Vagina (tissue), 2 donors: ENCODE measurements around the gene SUMF1. TPM values are rescaled to one million over a fixed set of nuclear protein-coding genes. Genes with fewer than 3 reads are reported as not detected.

Experiments
- DNase-seq, 2 donors: peaks; one replicate each; pipeline ENCODE4 v3.0.0-alpha.2; 2017; ENCODE audit errors: extremely low spot score in 2 of 2
- H3K27ac ChIP-seq: fragments of 200-600 bp; sonication (generic); one replicate; pipeline ENCODE4 v1.5.1; 2019
- H3K27me3 ChIP-seq: fragments of 200-600 bp; sonication (generic); one replicate; pipeline ENCODE4 v1.5.1; 2019
- H3K36me3 ChIP-seq, 2 donors: fragments of 200-600 bp; sonication (generic); one replicate each; pipeline ENCODE4 v1.5.1; 2017 to 2019
- H3K4me1 ChIP-seq: fragments of 200-600 bp; sonication (generic); one replicate; pipeline ENCODE4 v1.5.1; 2019
- H3K4me3 ChIP-seq, 2 donors: fragments of 200-600 bp; sonication (generic); 1 replicate in 1 of 2; 2 replicates in 1 of 2; pipeline ENCODE4 v1.5.1; 2016 to 2019
- H3K9me3 ChIP-seq: fragments of 200-600 bp; sonication (generic); one replicate; pipeline ENCODE4 v1.5.1; 2019
- CTCF ChIP-seq, 3 experiments: fragments of 450-650 bp in 2 of 3; fragments of 200-600 bp in 1 of 3; sonication (generic) in 1 of 3; IDR thresholded peaks; one replicate each; pipeline ENCODE4 v1.5.1; 2017 to 2019; ENCODE audit warnings: antibody characterized with exemption in 3 of 3, mild to moderate bottlenecking in 2 of 3, moderate library complexity in 2 of 3
- POLR2A ChIP-seq, 2 donors: fragments of 450-650 bp; IDR thresholded peaks; one replicate each; pipeline ENCODE4 v1.6.1; 2017; ENCODE audit warnings: antibody characterized with exemption in 2 of 2, mild to moderate bottlenecking in 2 of 2, moderate library complexity in 2 of 2
- POLR2AphosphoS5 ChIP-seq, 2 donors: sonication (generic); formaldehyde crosslinking; IDR thresholded peaks; one replicate each; pipeline ENCODE4 v1.9.0; 2017; ENCODE audit warnings: antibody characterized with exemption in 2 of 2, mild to moderate bottlenecking in 2 of 2, low read depth in 1 of 2; ENCODE audit not compliant: insufficient read depth in 1 of 2
- intact Hi-C: fragments of 100-400 bp; cut with DNase I; formaldehyde crosslinking; loops from one replicate; pipeline ENCODE4 v1.15.1; 2023
- total RNA-seq: library from RNA; depleted of rRNA; stranded (reverse); fragments of >200 nt; gene quantifications from one replicate; pipeline ENCODE4 v1.2.3, GENCODE V29; 2016

SUMF1 gene
- total RNA-seq, 1 donor from 2014 or later, result 65.6 TPM

GRCh38 chr3:4478261-4478660 is 11.2 kb upstream of the SUMF1 start:
- no peak overlapping the region for H3K27ac ChIP-seq
- no peak for TF ChIP-seq POLR2A (IDR thresholded peaks at IDR 0.05)
- no peak for TF ChIP-seq POLR2AphosphoS5 (IDR thresholded peaks at IDR 0.05; ENCODE audit: insufficient read depth in 1 of 2, low read depth in 1 of 2)
- TF ChIP-seq CTCF (IDR thresholded peaks at IDR 0.05), result no peak

GRCh38 chr3:4476496-4476895 is 9.4 kb upstream of the SUMF1 start:
- H3K4me1 ChIP-seq, result no peaks in the 10 kb centered on the region
- H3K27ac ChIP-seq, result no peak overlapping the region
- no peaks in the 10 kb centered on the region for H3K9me3 ChIP-seq
- no peak overlapping the region for H3K4me3 ChIP-seq
- intact Hi-C loops, result no loop called here
- no peak for DNase-seq
- TF ChIP-seq POLR2AphosphoS5 (IDR thresholded peaks at IDR 0.05; ENCODE audit: insufficient read depth in 1 of 2, low read depth in 1 of 2) (no peak), POLR2A (IDR thresholded peaks at IDR 0.05) (no peak), CTCF (IDR thresholded peaks at IDR 0.05) (no peak)
- no peaks in the 10 kb centered on the region for H3K36me3 ChIP-seq
- no peaks in the 10 kb centered on the region for H3K27me3 ChIP-seq

More at GRCh38 chr3:4478261-4478660, 11.2 kb upstream of the SUMF1 start:
- intact Hi-C loops, result no loop called here
- Histone ChIP-seq H3K4me1 (no peaks in the 10 kb centered on the region), H3K27me3 (no peaks in the 10 kb centered on the region), H3K36me3 (no peaks in the 10 kb centered on the region), H3K4me3 (no peak overlapping the region), H3K9me3 (no peaks in the 10 kb centered on the region)
- no peak for DNase-seq

- H3K36me3 ChIP-seq, result no peaks in the 10 kb centered on the region
- TF ChIP-seq POLR2A (IDR thresholded peaks at IDR 0.05), result no peak
- no peak for TF ChIP-seq POLR2AphosphoS5 (IDR thresholded peaks at IDR 0.05; ENCODE audit: insufficient read depth in 1 of 2, low read depth in 1 of 2)
- no peak for TF ChIP-seq CTCF (IDR thresholded peaks at IDR 0.05)
- intact Hi-C loops, result no loop called here
- no peak overlapping the region for H3K4me3 ChIP-seq
- no peak overlapping the region for H3K27ac ChIP-seq
- no peaks in the 10 kb centered on the region for H3K4me1 ChIP-seq
- no peaks in the 10 kb centered on the region for H3K9me3 ChIP-seq
- DNase-seq, result no peak
- H3K27me3 ChIP-seq, result no peaks in the 10 kb centered on the region
These were observed 8.7 kb upstream of the SUMF1 start for GRCh38 chr3:4475804-4476203.

GRCh38 chr3:4474683-4475490 is 7.8 kb upstream of the SUMF1 start:
- DNase-seq, result no peak
- intact Hi-C loops, result no loop called here
- no peaks in the 10 kb centered on the region for H3K4me1 ChIP-seq
- no peaks in the 10 kb centered on the region for H3K9me3 ChIP-seq
- no peak for TF ChIP-seq CTCF (IDR thresholded peaks at IDR 0.05)
- peak in 1 of 2 donors; percentile 21 for TF ChIP-seq POLR2AphosphoS5 (IDR thresholded peaks at IDR 0.05; ENCODE audit: insufficient read depth in 1 of 2, low read depth in 1 of 2)
- H3K4me3 ChIP-seq, result no peak overlapping the region
- no peaks in the 10 kb centered on the region for H3K36me3 ChIP-seq
- H3K27me3 ChIP-seq, result no peaks in the 10 kb centered on the region
- H3K27ac ChIP-seq, result no peak overlapping the region

- H3K4me1 ChIP-seq, result no peaks in the 10 kb centered on the region
- intact Hi-C loops, result no loop called here
- no peak for DNase-seq
- H3K4me3 ChIP-seq, result no peak overlapping the region
- no peak overlapping the region for H3K27ac ChIP-seq
- no peaks in the 10 kb centered on the region for H3K36me3 ChIP-seq
- no peaks in the 10 kb centered on the region for H3K9me3 ChIP-seq
- no peak for TF ChIP-seq CTCF (IDR thresholded peaks at IDR 0.05)
- TF ChIP-seq POLR2AphosphoS5 (IDR thresholded peaks at IDR 0.05; ENCODE audit: insufficient read depth in 1 of 2, low read depth in 1 of 2), result no peak
- no peak for TF ChIP-seq POLR2A (IDR thresholded peaks at IDR 0.05)
- no peaks in the 10 kb centered on the region for H3K27me3 ChIP-seq
These were observed 5.7 kb upstream of the SUMF1 start for GRCh38 chr3:4472766-4473165.
